Eye (tissue), 1 donor: ENCODE results near the gene KRTAP10-8.
"Not testable (repeated sequence)": the region's sequence is repeated elsewhere in the genome, so short reads cannot be mapped to it uniquely, and the experiment has no call there.

Experiments used
- DNase-seq: peaks from one replicate; pipeline ENCODE4 v3.0.0-alpha.2; 2015

Gene KRTAP10-8

GRCh38 chr21:44612029-44612486 lies at the start of gene KRTAP10-8:
Gene KRTAP10-8, plus strand, starts transcription at chr21:44612079. Its CDS starts 22 bp downstream, at chr21:44612101.
- no peak for DNase-seq

- DNase-seq, result no peak
Measured at GRCh38 chr21:44564099-44564498, 47.8 kb upstream of the KRTAP10-8 start.

GRCh38 chr21:44564886-44565598 lies 46.8 kb upstream of the KRTAP10-8 start:
- DNase-seq, result no peak

GRCh38 chr21:44566403-44566802 lies 45.5 kb upstream of the KRTAP10-8 start:
- DNase-seq, result no peak

- no peak for DNase-seq
Measured at GRCh38 chr21:44567481-44568171, 44.3 kb upstream of the KRTAP10-8 start.

GRCh38 chr21:44568261-44568660 lies 43.6 kb upstream of the KRTAP10-8 start:
- DNase-seq, result no peak

- no peak for DNase-seq
Measured at GRCh38 chr21:44568667-44569556, 43.0 kb upstream of the KRTAP10-8 start.

GRCh38 chr21:44569861-44570517 lies 41.9 kb upstream of the KRTAP10-8 start:
- no peak for DNase-seq

GRCh38 chr21:44571296-44571695 lies 40.6 kb upstream of the KRTAP10-8 start:
- no peak for DNase-seq

GRCh38 chr21:44571844-44572782 lies 39.8 kb upstream of the KRTAP10-8 start:
- DNase-seq, result no peak

- no peak for DNase-seq
Measured at GRCh38 chr21:44572959-44573583, 38.8 kb upstream of the KRTAP10-8 start.

GRCh38 chr21:44573630-44574456 lies 38.0 kb upstream of the KRTAP10-8 start, which contains the start of gene KRTAP10-4:
Gene KRTAP10-4, plus strand, starts transcription at chr21:44573729. Its CDS starts 30 bp downstream, at chr21:44573759.
- DNase-seq, result not testable (repeated sequence)

GRCh38 chr21:44574457-44575306 lies 37.2 kb upstream of the KRTAP10-8 start:
- DNase-seq, result no peak

- no peak for DNase-seq
Measured at GRCh38 chr21:44575307-44576024, 36.4 kb upstream of the KRTAP10-8 start.

GRCh38 chr21:44576025-44576420 lies 35.9 kb upstream of the KRTAP10-8 start:
- no peak for DNase-seq

- DNase-seq, result no peak
Measured at GRCh38 chr21:44578371-44579055, 33.4 kb upstream of the KRTAP10-8 start.

GRCh38 chr21:44579056-44579832 lies 32.6 kb upstream of the KRTAP10-8 start:
- DNase-seq, result no peak
